ENCODE data around the gene SEMA4D.
"Not testable (repeated sequence)": the region's sequence is repeated elsewhere in the genome, so short reads cannot be mapped to it uniquely, and the experiment has no call there.

The SEMA4D gene

GRCh38 chr9:89345476-89345875 lies 152.4 kb downstream of the SEMA4D start:
- peaks cover 96% of the 10 kb centered on the region for H3K36me3 Mint-ChIP-seq (ENCODE audit: low read depth)
- no peak overlapping the region for H3K4me3 Mint-ChIP-seq
- H3K27ac Mint-ChIP-seq = no peak overlapping the region
- H3K9me3 Mint-ChIP-seq = no peaks in the 10 kb centered on the region
- no peak for TF ChIP-seq CTCF (IDR thresholded peaks at IDR 0.05; ENCODE audit: unreplicated experiment in 3 of 3)
- H3K27me3 Mint-ChIP-seq (ENCODE audit: low read depth) = no peaks in the 10 kb centered on the region
- no peaks in the 10 kb centered on the region for H3K4me1 Mint-ChIP-seq

- peaks cover 96% of the 10 kb centered on the region for H3K36me3 Mint-ChIP-seq (ENCODE audit: low read depth)
- H3K27me3 Mint-ChIP-seq (ENCODE audit: low read depth); H3K4me3 Mint-ChIP-seq; H3K27ac Mint-ChIP-seq; H3K4me1 Mint-ChIP-seq; H3K9me3 Mint-ChIP-seq: not testable (repeated sequence)
Observed at GRCh38 chr9:89343812-89344211, 154.1 kb downstream of the SEMA4D start.

DNA sequence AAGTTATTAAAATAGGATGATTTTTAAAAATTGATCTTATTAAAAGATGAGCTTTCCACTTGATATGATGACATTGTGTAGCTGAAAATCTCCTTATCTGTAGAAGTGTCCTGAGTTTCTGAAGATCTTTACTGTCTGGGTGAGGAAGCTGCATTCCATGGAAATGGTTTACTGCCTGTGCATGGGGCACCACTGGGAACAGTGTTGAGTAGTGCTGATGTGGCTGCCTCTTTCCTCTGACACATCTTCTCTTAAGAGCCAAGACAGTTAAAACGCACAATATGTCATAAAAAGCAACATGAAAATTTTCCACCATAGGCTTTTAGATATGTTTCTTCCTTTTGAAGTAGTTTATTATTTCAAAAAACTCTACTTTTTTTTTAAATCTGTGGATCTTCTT lies 155.0 kb downstream of the SEMA4D start:
- Mint-ChIP-seq H3K4me3 (no peak overlapping the region), H3K27ac (no peak overlapping the region), H3K4me1 (no peaks in the 10 kb centered on the region), H3K36me3 (ENCODE audit: low read depth) (peaks cover 95% of the 10 kb centered on the region), H3K9me3 (no peaks in the 10 kb centered on the region), H3K27me3 (ENCODE audit: low read depth) (no peaks in the 10 kb centered on the region)
- no peak for TF ChIP-seq CTCF (IDR thresholded peaks at IDR 0.05; ENCODE audit: unreplicated experiment in 3 of 3)

DNA sequence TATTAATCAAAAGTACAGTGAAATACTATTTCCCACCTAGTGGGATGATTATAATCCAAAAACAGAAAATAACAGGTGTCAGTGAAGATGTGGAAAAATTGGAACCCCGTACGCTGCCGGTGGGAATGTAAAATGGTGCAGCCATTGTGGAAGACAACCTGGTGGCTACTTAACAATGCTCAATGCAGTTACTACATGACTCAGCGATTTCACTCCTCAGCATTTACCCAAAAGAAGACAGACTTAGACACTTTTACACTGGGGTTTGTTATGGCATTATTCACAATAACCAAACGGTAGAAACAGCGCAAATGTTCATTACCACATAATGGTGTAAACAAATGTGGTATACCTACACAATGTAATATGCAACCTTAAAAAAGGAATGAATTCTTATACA lies 155.7 kb downstream of the SEMA4D start:
- H3K27me3 Mint-ChIP-seq (ENCODE audit: low read depth) = no peaks in the 10 kb centered on the region
- no peak overlapping the region for H3K27ac Mint-ChIP-seq
- TF ChIP-seq CTCF (IDR thresholded peaks at IDR 0.05; ENCODE audit: unreplicated experiment in 3 of 3) = no peak
- peaks cover 98% of the 10 kb centered on the region for H3K36me3 Mint-ChIP-seq (ENCODE audit: low read depth)
- no peaks in the 10 kb centered on the region for H3K9me3 Mint-ChIP-seq
- no peaks in the 10 kb centered on the region for H3K4me1 Mint-ChIP-seq
- H3K4me3 Mint-ChIP-seq = no peak overlapping the region

DNA sequence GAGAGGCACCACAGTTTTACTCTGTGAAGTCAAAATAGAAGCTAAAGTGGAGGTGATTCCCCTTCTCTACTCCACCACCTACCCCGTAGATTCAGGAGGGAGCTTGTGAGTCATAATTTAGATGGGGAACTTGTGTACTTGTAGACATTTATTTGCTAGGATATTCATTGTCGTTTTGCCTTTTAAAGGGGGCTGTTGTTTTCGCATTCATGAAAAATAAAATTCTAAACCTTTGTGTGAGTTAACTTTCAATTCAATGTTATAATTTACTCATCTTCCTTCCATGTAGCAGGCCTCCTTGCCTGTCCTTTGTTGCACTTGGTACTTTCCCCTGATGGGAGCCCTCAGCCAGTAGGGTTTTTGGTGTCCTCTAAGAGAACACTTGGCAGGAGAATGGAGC lies 157.6 kb downstream of the SEMA4D start:
- H3K27ac Mint-ChIP-seq = no peak overlapping the region
- no peak overlapping the region for H3K4me3 Mint-ChIP-seq
- no peaks in the 10 kb centered on the region for H3K9me3 Mint-ChIP-seq

GRCh38 chr9:89339807-89340206 lies 158.1 kb downstream of the SEMA4D start:
- no peaks in the 10 kb centered on the region for H3K27me3 Mint-ChIP-seq (ENCODE audit: low read depth)
- H3K4me1 Mint-ChIP-seq = no peaks in the 10 kb centered on the region
- peaks cover 90% of the 10 kb centered on the region for H3K36me3 Mint-ChIP-seq (ENCODE audit: low read depth)
- H3K4me3 Mint-ChIP-seq = no peak overlapping the region
- no peak for TF ChIP-seq CTCF (IDR thresholded peaks at IDR 0.05; ENCODE audit: unreplicated experiment in 3 of 3)
- H3K27ac Mint-ChIP-seq = no peak overlapping the region
- no peaks in the 10 kb centered on the region for H3K9me3 Mint-ChIP-seq

More for the DNA sequence above, 157.6 kb downstream of the SEMA4D start:
- H3K36me3 Mint-ChIP-seq (ENCODE audit: low read depth) = peaks cover 92% of the 10 kb centered on the region
- H3K4me1 Mint-ChIP-seq = no peaks in the 10 kb centered on the region
- H3K27me3 Mint-ChIP-seq (ENCODE audit: low read depth) = no peaks in the 10 kb centered on the region
- TF ChIP-seq CTCF (IDR thresholded peaks at IDR 0.05; ENCODE audit: unreplicated experiment in 3 of 3) = no peak
